Prostate gland (tissue), 1 donor: ENCODE measurements around the gene NUDT11.

ENCODE experiments used
- POLR2A ChIP-seq: fragments of 450-650 bp; IDR thresholded peaks from one replicate; pipeline ENCODE4 v1.6.1; 2016; ENCODE audit warnings: antibody characterized with exemption, mild to moderate bottlenecking
- POLR2AphosphoS5 ChIP-seq: sonication (generic); formaldehyde crosslinking; IDR thresholded peaks from one replicate; pipeline ENCODE4 v1.6.1; 2017; ENCODE audit warnings: antibody characterized with exemption

DNA sequence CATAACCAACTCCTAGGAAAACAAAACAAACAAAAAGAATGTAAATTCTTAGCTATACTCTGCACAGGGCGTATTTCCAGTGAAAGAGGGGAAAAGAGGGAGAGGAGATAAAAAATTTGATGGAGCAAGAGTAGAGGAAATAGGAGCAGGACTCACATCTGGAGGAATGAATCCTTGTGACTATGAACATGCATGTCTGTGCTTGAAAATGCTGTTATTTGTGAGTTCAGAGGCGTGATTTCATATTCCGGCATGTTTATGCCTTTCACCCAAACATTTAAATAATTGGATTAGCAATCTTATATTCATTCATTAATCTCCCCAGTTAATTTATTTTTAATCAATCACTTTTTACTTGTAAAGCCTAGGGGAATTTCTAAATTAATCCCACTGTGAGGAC lies 11.2 kb upstream of the NUDT11 start:
- TF ChIP-seq POLR2A (no peak), POLR2AphosphoS5 (no peak)
